Ecto neural progenitor cell (in vitro differentiated cells): ENCODE results near the gene SLC30A2.

Experiments used
- DNase-seq: peaks from one replicate; pipeline ENCODE4 v3.0.0-alpha.2; 2018; ENCODE audit warnings: low spot score

Gene SLC30A2

DNA sequence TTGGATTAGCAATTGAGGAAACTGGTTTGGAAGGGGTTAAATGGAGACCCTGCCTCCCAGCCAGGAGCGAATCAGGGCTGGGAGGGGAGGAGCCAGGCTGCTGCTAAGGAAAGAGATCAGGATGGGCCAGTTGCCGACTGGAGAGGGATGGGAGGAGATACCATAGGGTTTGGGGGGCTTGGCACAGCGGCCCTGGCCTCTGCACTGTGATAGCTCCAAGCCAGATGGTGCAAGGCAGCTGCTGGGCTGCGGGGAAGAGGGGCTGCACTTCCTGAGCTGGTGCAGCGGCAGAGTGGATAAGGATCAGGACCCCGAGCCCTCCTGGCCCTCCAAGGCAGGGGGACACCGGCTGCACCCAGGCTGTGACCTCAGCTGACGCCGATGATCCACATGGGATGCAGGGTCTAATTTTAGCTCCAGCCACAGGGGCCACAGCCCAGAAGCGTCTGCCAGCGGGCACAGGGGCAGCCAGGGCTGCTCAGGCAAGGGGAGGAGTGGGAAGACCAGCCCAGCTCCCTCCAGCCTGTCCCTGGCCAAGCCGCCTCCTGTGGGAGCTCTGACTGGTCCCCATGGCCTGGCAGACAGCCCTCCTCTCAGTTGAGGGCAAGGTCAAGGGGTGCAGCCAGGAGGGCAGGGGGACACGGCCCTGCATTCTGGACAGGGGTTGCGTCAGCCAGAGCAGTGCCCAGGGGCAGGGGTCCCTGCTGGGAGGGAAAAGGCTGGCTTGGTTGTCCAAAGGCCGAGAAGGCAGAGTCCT, 24.1 kb downstream of the SLC30A2 start, which contains the start of gene EXTL1:
EXTL1 (plus strand) TSS at position 129 of the 757 bp plus-strand sequence. CDS start 872 bp downstream, outside the sequence.
- peak; percentile 83 for DNase-seq

DNA sequence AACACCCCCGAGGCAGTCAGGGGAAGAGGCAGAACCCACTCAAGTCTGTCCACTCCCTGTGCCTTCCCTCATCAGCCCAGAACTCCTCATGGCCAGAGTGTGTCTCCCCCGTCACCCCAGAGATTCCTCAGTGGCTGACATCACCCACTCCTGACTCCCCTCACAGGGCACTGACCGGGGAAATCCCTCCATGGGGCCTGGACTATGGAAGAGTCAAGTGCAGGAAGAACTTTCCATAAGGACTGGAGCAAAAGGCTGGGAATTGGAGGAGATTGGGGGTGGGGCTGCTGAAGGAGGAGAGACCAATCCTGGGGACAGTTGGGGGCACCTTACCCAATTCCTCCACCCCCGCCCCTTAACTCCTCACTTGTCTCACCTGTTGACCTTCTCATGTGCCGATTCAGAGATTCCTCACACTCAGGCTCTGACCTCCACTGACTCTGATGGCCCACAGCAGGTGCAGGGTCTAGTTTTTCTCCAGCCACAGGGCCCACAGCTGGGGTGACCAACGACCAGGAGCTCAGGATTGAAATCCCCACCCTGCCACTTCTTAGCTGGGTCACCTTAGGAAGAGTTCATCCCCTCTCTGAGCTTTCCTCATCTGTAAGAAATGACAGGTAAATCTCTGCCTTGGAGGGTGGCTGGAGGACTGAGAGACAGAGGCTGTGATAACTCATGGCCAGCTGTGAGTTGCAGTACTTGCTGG, 24.8 kb downstream of the SLC30A2 start:
- DNase-seq: no peak

GRCh38 chr1:26020330-26020768, 25.6 kb downstream of the SLC30A2 start:
- no peak for DNase-seq

DNA sequence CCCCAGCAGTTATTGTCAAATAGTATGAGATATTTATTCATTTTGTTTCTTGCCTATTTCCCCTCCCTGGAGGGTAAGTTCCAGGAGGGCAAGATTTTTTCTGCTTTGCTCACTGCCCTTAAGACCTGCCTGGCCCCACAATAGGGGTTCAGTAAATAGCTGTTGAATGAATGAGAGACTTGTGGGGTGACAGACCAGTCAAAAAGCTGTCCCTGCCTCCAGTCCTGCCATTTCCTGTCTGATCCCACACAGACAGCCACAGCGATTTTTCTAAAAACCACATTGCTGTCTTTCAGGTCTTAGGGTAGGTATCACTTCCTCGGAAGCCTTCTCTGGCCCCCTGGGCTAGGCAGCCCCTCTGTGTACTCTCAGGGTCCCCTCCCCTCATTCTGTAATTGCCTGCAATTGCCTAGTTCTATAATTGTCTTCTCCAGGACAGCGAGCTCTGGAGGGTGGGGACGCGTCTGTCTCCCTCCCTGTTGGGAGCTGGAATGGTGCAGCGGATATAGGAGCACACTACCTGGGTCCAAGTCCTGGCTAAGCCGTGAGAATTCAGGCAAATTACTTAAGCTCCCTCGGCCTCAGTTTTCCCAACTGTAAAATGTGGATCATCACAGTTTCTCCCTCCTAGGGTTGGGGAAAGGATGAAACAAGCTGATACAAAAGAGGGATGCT, 26.1 kb downstream of the SLC30A2 start:
- no peak for DNase-seq

GRCh38 chr1:26017606-26018005, 28.3 kb downstream of the SLC30A2 start:
- DNase-seq: no peak

DNA sequence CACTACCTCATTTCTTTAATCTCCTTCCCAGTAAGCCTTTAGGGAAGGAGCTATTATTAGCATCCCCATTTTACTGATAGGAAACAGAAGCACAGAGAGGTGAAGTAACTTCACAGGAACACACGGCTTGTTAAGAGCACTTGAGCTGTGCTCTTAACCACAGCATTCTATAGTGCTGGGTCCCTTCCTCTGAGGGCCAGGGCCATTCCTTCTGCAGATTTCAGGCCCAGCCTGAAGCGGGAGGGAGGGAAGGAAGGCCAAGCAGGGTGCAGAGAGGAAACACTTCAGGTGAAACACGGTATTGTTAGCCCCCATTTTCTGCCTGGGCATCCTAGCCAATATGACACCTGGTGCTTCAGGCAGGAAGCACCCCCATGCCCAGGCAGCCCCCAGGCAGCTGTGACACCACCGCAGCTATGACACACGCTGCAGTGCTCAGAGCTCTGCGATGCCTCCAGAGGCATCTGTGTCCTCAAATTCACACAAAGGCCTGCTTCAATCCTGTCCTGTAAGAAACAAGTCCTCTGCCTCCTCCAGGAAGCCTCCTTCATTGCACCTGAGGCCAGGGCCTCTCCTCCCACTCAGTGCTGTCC, 28.9 kb downstream of the SLC30A2 start:
- DNase-seq: no peak

DNA sequence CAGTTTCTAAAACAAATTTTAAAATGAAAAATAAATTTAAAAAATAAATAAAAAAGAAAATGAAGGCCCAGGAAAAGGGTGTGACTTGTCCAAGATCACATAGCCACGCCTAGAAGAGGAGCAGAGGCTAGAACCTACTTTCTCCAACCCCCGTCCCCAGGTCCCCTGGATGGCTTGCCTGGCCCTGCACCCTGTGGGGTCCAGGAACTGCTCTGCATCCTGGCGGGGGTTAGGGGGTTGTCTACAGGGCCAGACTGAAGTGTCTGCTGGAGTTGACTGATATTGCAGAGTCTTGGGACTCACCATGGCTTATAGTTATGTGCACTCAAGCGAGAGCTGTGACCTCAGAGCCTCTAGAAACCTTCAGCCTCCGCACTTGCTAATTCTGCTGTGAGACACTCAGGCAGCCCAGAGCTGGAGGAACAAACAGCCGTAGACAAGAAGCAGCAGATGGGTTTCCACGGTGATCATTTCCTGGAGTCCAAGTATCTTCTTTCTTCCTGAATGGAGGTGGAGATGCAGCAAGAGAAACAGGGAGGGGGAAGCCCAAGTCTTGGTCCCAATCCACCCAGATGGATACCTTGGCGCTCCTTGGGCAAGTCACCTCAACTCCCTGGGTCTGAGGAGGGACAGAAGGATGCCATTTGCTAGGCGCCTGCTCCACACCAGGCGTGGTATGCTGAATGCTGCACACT, 29.5 kb downstream of the SLC30A2 start:
- DNase-seq: no peak

DNA sequence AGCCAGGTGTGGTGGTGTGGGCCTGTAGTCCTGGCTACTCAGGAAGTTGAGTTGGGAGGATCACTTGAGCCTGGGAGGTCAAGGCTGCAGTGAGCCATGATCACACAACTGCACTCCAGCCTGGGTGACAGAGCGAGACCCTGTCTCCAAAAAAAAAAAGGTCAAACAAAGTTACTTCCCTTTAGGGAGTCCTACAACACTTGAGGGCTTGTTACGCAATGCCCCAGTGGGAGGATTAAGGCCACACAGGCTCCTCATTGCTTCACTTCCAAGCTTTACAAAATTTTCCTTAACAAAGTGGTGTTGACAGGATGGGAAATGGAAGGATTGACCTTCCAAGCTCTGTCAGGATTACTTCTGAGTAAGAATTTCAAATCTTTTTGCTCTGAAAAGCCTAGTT, 30.6 kb downstream of the SLC30A2 start:
- DNase-seq: no peak

DNA sequence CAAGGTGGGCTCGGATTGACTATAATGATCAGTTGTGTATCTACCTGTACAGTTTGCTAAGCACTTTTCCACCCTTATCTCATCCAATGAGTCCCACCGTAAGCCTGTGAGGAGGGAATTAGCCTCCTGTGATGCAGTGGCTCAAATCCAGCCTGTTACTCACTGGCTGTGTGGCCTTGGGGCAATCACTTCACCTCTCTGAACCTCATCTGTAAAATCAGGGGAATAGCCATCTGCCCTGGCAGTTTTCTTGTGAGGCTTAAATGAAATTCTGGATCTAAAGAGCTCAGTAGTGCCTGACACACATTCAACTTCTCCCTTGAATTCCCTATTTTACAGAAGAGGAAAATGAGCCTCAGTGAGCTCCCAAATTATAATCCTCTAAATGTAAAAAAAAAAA, 31.7 kb downstream of the SLC30A2 start:
- DNase-seq: no peak

- DNase-seq: no peak
These were observed 33.1 kb downstream of the SLC30A2 start for GRCh38 chr1:26012864-26013263.

- no peak for DNase-seq
These were observed 35.1 kb downstream of the SLC30A2 start for GRCh38 chr1:26010825-26011224.

GRCh38 chr1:26009796-26010447, 36.0 kb downstream of the SLC30A2 start:
- no peak for DNase-seq

DNA sequence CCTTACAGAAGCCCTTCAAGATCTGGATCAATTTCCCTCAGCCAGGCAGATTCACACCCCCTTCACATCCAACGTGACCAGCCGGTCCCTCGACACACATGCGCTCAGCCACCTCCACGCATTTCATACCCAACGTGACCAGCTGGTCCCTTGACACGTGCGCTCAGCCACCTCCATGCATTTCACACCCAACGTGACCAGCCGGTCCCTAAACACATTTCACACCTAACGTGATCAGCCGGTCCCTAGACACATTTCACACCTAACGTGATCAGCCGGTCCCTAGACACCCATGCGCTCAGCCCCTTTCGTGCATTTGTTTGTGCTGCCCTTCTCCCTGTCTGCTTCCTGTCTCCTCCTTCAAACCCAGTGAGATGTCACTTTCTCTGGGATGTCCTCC, 39.2 kb downstream of the SLC30A2 start:
- DNase-seq: no peak

- no peak for DNase-seq
These were observed 40.3 kb downstream of the SLC30A2 start for GRCh38 chr1:26005434-26006105.

DNA sequence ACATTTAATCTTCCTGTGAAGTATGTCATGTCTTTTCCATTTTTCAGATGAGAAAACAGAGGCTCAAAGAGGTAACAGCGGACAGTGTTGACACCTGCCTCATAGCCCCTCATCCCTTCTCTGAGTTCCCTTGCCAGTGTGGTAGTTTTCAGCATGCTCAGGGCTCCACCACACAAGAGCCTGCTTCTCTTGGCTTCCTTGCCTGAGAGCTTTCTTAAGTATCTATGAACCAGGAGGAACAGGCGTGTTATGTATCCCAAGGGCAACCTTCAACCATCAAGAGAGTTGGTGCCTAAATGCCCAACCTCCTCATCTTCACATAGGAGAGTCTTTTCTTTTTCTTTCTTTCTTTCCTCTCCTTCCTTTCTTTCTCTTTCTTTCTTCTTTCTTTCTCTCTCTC, 42.2 kb downstream of the SLC30A2 start:
- no peak for DNase-seq

DNA sequence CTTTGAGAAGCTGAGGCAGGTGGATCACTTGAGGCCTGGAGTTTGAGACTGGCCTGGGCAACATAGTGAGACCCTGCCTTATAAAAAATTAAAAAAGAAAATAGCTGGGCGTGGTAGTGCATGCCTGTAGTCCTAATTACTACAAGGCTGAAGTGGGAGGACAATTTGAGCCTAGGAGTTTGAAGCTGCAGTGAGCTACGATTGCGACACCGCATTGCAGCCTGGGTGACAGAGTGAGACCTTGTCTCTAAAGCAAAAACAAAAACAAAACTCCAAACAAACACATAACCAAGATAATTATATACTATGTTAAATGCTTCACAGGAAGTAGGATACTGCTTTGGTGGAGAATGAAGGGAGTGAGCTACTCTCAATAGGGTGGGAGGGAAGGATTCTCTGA, 42.7 kb downstream of the SLC30A2 start:
- DNase-seq: no peak

DNA sequence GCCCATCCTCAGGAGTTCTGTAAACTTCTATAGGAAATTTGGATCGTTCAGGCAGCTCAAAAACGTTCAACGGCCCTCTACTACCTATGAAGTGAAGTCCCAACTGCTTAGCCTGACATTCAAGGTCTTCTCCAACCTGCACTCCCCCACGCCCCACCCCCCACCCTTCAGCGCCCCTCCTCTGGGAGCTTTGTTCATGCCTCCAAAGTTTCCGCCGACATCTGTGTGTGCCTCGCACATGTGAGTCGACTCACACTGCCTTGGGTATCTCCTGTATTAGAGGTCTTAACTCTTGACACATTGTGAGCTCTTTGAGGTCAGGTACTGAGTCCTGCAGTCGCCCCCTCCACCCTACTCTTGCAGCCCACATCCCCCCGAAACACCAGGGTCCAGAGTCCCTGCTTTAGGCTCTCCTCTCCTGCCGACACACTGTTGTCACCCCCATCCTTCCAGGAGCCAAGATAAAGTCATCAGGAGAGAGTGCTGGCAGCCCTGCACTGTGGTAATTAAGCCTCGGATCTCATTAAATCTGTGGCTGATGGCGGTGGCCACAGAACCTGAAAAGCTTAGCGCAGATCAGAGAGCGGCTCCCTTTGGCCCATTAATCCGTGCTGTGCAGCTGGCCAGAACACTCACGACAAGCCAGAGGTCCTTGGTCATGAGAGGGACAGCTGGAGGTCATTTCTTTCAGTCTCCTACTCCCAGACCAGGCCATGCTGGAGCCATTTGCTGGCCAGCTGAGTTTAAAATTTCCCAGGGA, 46.7 kb downstream of the SLC30A2 start:
- DNase-seq: no peak

GRCh38 chr1:25997828-25998761, 47.8 kb downstream of the SLC30A2 start, which contains the start of gene PAFAH2:
Gene PAFAH2 (minus strand): TSS chr1:25998063. CDS start chr1:25990816, 7,247 bp downstream.
- peak; percentile 97 for DNase-seq
